HepG2 (cell line): ENCODE results near the gene WDR83. TPM values are rescaled to one million over a fixed set of nuclear protein-coding genes. Genes with fewer than 3 reads are reported as not detected.

Experiments
- BATF2 ChIP-seq: sonication (generic); formaldehyde crosslinking; IDR thresholded peaks from 2 replicates; pipeline ENCODE4 v1.8.0; 2022; ENCODE audit warnings: mild to moderate bottlenecking, missing genetic modification reagents, moderate library complexity
- CENPX ChIP-seq: sonication (generic); formaldehyde crosslinking; IDR thresholded peaks from 2 replicates; pipeline ENCODE4 v1.9.0; 2021; ENCODE audit warnings: mild to moderate bottlenecking, missing genetic modification reagents, moderate library complexity
- DZIP1 ChIP-seq: sonication (generic); formaldehyde crosslinking; IDR thresholded peaks from 2 replicates; pipeline ENCODE4 v1.5.0; 2020; ENCODE audit warnings: mild to moderate bottlenecking, missing genetic modification reagents
- EEA1 ChIP-seq: sonication (generic); formaldehyde crosslinking; IDR thresholded peaks from 2 replicates; pipeline ENCODE4 v1.5.1; 2020; ENCODE audit warnings: mild to moderate bottlenecking, missing genetic modification reagents, borderline replicate concordance
- HNF1B ChIP-seq: sonication (generic); formaldehyde crosslinking; IDR thresholded peaks from 2 replicates; pipeline ENCODE4 v1.5.1; 2020; ENCODE audit warnings: mild to moderate bottlenecking, moderate library complexity, missing genetic modification reagents
- HNRNPLL ChIP-seq: fragments of 200-400 bp; formaldehyde crosslinking; IDR thresholded peaks from 2 replicates; pipeline ENCODE4 v1.6.1; 2017; ENCODE audit warnings: mild to moderate bottlenecking, low read depth, low read length; ENCODE audit not compliant: poor library complexity, severe bottlenecking
- KDM5B ChIP-seq: sonication (generic); formaldehyde crosslinking; IDR thresholded peaks from 2 replicates; pipeline ENCODE4 v1.4.0; 2020; ENCODE audit warnings: missing genetic modification reagents, mild to moderate bottlenecking, borderline replicate concordance
- LCORL ChIP-seq, 2 experiments: fragments of 450-650 bp in 1 of 2; sonication (generic) in 1 of 2; formaldehyde crosslinking in 1 of 2; IDR thresholded peaks; 2 replicates each; pipeline versions ENCODE4 v1.5.0 to v1.6.1; 2017 to 2020; ENCODE audit warnings: antibody characterized with exemption in 1 of 2, missing genetic modification reagents in 1 of 2
- NRL ChIP-seq: sonication (generic); formaldehyde crosslinking; IDR thresholded peaks from 2 replicates; pipeline ENCODE4 v1.5.0; 2020; ENCODE audit warnings: missing genetic modification reagents, mild to moderate bottlenecking, moderate library complexity, borderline replicate concordance
- SP4 ChIP-seq: sonication (generic); formaldehyde crosslinking; IDR thresholded peaks from 2 replicates; pipeline ENCODE4 v1.8.1; 2023; ENCODE audit warnings: mild to moderate bottlenecking, missing genetic modification reagents
- TGIF2 ChIP-seq: IDR thresholded peaks from 2 replicates; pipeline ENCODE4 v1.6.1; 2016; ENCODE audit warnings: control low read depth, missing compliant biosample characterization
- ZIK1 ChIP-seq: sonication (generic); formaldehyde crosslinking; IDR thresholded peaks from 2 replicates; pipeline ENCODE4 v1.5.0; 2020; ENCODE audit warnings: mild to moderate bottlenecking, low read depth, missing genetic modification reagents, borderline replicate concordance
- ZNF235 ChIP-seq: sonication (generic); formaldehyde crosslinking; IDR thresholded peaks from 2 replicates; pipeline ENCODE4 v1.8.1; 2023; ENCODE audit warnings: mild to moderate bottlenecking, missing genetic modification reagents, borderline replicate concordance
- ZNF292 ChIP-seq: sonication (generic); formaldehyde crosslinking; IDR thresholded peaks from 2 replicates; pipeline ENCODE4 v1.8.1; 2022; ENCODE audit warnings: mild to moderate bottlenecking, low read depth, missing genetic modification reagents, borderline replicate concordance
- ZNF34 ChIP-seq: sonication (generic); formaldehyde crosslinking; IDR thresholded peaks from 2 replicates; pipeline ENCODE4 v1.4.0; 2020; ENCODE audit warnings: mild to moderate bottlenecking, missing genetic modification reagents, borderline replicate concordance
- ZNF513 ChIP-seq: sonication (generic); formaldehyde crosslinking; conservative IDR thresholded peaks from 2 replicates; pipeline ENCODE4 v1.5.0; 2020; ENCODE audit warnings: missing genetic modification reagents
- ZNF7 ChIP-seq: IDR thresholded peaks from 2 replicates; pipeline ENCODE4 v1.6.1; 2016; ENCODE audit warnings: missing biosample characterization, missing genetic modification reagents
- ZNF749 ChIP-seq: sonication (generic); formaldehyde crosslinking; IDR thresholded peaks from 2 replicates; pipeline ENCODE4 v1.8.0; 2022; ENCODE audit warnings: mild to moderate bottlenecking, missing genetic modification reagents, moderate library complexity, borderline replicate concordance
- ZNF781 ChIP-seq: sonication (generic); formaldehyde crosslinking; IDR thresholded peaks from 2 replicates; pipeline ENCODE4 v1.5.1; 2020; ENCODE audit warnings: borderline replicate concordance, mild to moderate bottlenecking, missing genetic modification reagents; ENCODE audit errors: not compliant biosample characterization
- polyA plus RNA-seq, 8 experiments: library from polyadenylated mRNA; depleted of rRNA in 3 of 8; stranded (reverse) in 7 of 8; unstranded in 1 of 8; fragments of >200 nt; fragmentation: Illumina TruSeq in 4 of 8; extraction: Trizol in 4 of 8; gene quantifications; 2 replicates each; pipeline versions ENCODE4 v1.2.1 to v1.2.3, GENCODE V29; 2011 to 2016; ENCODE audit warnings: low read depth in 4 of 8, missing spikeins in 1 of 8, mixed read lengths in 1 of 8; ENCODE audit not compliant: insufficient read depth in 1 of 8
- total RNA-seq, 5 experiments: library from RNA; depleted of rRNA; stranded (reverse); fragments of >200 nt; fragmentation: Illumina TruSeq; extraction: Trizol; gene quantifications; 2 replicates each; pipeline ENCODE4 v1.2.3, GENCODE V29; 2016; ENCODE audit warnings: low read depth in 1 of 5
- TF ChIP-seq, protein P1 (sequence below): sonication (generic); formaldehyde crosslinking; IDR thresholded peaks from 2 replicates; pipeline ENCODE4 v1.5.1; 2020; ENCODE audit warnings: mild to moderate bottlenecking, missing genetic modification reagents, moderate library complexity
- TF ChIP-seq, protein P2 (sequence below): sonication (generic); formaldehyde crosslinking; IDR thresholded peaks from 2 replicates; pipeline ENCODE4 v1.4.0; 2020; ENCODE audit warnings: low read depth, mild to moderate bottlenecking, missing genetic modification reagents

The WDR83 gene
- total and polyA plus RNA-seq, 2 of the 13 experiments (the other 11 are each of a cell fraction or from before 2014, with no cell fraction given) = 4.5 to 10.7 TPM

- TF ChIP-seq ZNF781 (CRISPR knock-in tag) = no peak
- TF ChIP-seq ZNF292 (CRISPR knock-in tag) = no peak
- 0 out of 2 replicates have a peak, but pooled peaks have one; percentile 4 for TF ChIP-seq BATF2
- no peak for TF ChIP-seq ZNF513
- no peak for TF ChIP-seq TGIF2 (CRISPR knock-in tag)
- TF ChIP-seq ZIK1 = 0 out of 2 replicates have a peak, but pooled peaks have one; percentile 23
- TF ChIP-seq, protein P1, sequence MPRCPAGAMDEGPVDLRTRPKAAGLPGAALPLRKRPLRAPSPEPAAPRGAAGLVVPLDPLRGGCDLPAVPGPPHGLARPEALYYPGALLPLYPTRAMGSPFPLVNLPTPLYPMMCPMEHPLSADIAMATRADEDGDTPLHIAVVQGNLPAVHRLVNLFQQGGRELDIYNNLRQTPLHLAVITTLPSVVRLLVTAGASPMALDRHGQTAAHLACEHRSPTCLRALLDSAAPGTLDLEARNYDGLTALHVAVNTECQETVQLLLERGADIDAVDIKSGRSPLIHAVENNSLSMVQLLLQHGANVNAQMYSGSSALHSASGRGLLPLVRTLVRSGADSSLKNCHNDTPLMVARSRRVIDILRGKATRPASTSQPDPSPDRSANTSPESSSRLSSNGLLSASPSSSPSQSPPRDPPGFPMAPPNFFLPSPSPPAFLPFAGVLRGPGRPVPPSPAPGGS (CRISPR knock-in tag) = no peak
- TF ChIP-seq HNF1B = no peak
- no peak for TF ChIP-seq ZNF7
- TF ChIP-seq EEA1 (CRISPR knock-in tag) = no peak
- TF ChIP-seq DZIP1 (CRISPR knock-in tag) = no peak
- TF ChIP-seq, protein P2, sequence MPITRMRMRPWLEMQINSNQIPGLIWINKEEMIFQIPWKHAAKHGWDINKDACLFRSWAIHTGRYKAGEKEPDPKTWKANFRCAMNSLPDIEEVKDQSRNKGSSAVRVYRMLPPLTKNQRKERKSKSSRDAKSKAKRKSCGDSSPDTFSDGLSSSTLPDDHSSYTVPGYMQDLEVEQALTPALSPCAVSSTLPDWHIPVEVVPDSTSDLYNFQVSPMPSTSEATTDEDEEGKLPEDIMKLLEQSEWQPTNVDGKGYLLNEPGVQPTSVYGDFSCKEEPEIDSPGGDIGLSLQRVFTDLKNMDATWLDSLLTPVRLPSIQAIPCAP (CRISPR knock-in tag) = no peak
- no peak for TF ChIP-seq SP4 (CRISPR knock-in tag)
- TF ChIP-seq ZNF749 (CRISPR knock-in tag) = no peak
- TF ChIP-seq ZNF235 (CRISPR knock-in tag) = no peak
- TF ChIP-seq LCORL (IDR thresholded peaks at IDR 0.05) = no peak
- TF ChIP-seq LCORL (CRISPR knock-in tag; IDR thresholded peaks at IDR 0.05) = no peak
- TF ChIP-seq NRL = peak; percentile 69; the same call in 1 of the 2 replicates
- TF ChIP-seq ZNF34 (CRISPR knock-in tag) = no peak
- no peak for TF ChIP-seq CENPX
- TF ChIP-seq KDM5B (CRISPR knock-in tag) = 0 out of 2 replicates have a peak, but pooled peaks have one; percentile 53
- TF ChIP-seq HNRNPLL = no peak
Measured at GRCh38 chr19:12668932-12669269, 2.3 kb downstream of the WDR83 start (continued).
